K562 (cell line): ENCODE data around the gene CMIP.

Experiments
- ATF2 ChIP-seq: sonication (generic); formaldehyde crosslinking; IDR thresholded peaks from 2 replicates; pipeline ENCODE4 v1.8.1; 2022; ENCODE audit warnings: missing genetic modification reagents
- FOXP1 ChIP-seq: sonication (generic); formaldehyde crosslinking; IDR thresholded peaks from 2 replicates; pipeline ENCODE4 v1.8.0; 2022; ENCODE audit warnings: mild to moderate bottlenecking, missing genetic modification reagents
- GABPB1 ChIP-seq: sonication (generic); formaldehyde crosslinking; IDR thresholded peaks from 2 replicates; pipeline ENCODE4 v1.8.0; 2022; ENCODE audit warnings: mild to moderate bottlenecking, missing genetic modification reagents
- JUNB ChIP-seq: fragments of 450-650 bp; formaldehyde crosslinking; conservative IDR thresholded peaks from 2 replicates; pipeline ENCODE4 v1.4.0; 2020; ENCODE audit warnings: mild to moderate bottlenecking
- MAZ ChIP-seq, 2 experiments: fragments of 450-650 bp in 1 of 2; sonication (generic) in 1 of 2; formaldehyde crosslinking; IDR thresholded peaks in 1 of 2; conservative IDR thresholded peaks in 1 of 2; 2 replicates each; pipeline versions ENCODE4 v1.4.0 to v1.5.0; 2020; ENCODE audit warnings: mild to moderate bottlenecking in 1 of 2, missing genetic modification reagents in 1 of 2
- MCM3 ChIP-seq: fragments of 450-650 bp; IDR thresholded peaks from 2 replicates; pipeline ENCODE4 v1.6.1; 2016
- MYC ChIP-seq, 2 experiments: fragments of 250-450 bp in 1 of 2; sonication (Bioruptor Pico) in 1 of 2; IDR thresholded peaks; 2 replicates each; pipeline versions ENCODE4 v1.5.1 to v1.6.1; 2012 to 2021; ENCODE audit warnings: low read depth in 2 of 2, borderline replicate concordance in 1 of 2, improper control_type of control experiment in 1 of 2, low read length in 1 of 2, mild to moderate bottlenecking in 1 of 2, moderate library complexity in 1 of 2
- RBFOX2 ChIP-seq: fragments of 200-400 bp; formaldehyde crosslinking; IDR thresholded peaks from 2 replicates; pipeline ENCODE4 v1.6.1; 2017; ENCODE audit warnings: low read depth, mild to moderate bottlenecking, low read length, moderate library complexity
- SLC30A9 ChIP-seq: fragments of 250-450 bp; sonication (Bioruptor Pico); IDR thresholded peaks from 2 replicates; pipeline ENCODE4 v1.8.0; 2022; ENCODE audit warnings: mild to moderate bottlenecking, moderate library complexity
- TBL1XR1 ChIP-seq, 2 experiments: IDR thresholded peaks; 2 replicates each; pipeline ENCODE4 v1.6.1; 2012; ENCODE audit warnings: improper control_type of control experiment in 2 of 2, low read length in 2 of 2, mild to moderate bottlenecking in 1 of 2
- ZC3H4 ChIP-seq: sonication (generic); formaldehyde crosslinking; IDR thresholded peaks from 2 replicates; pipeline ENCODE4 v1.9.0; 2021; ENCODE audit warnings: missing genetic modification reagents, borderline replicate concordance
- ZNF263 ChIP-seq: sonication (generic); formaldehyde crosslinking; IDR thresholded peaks from 2 replicates; pipeline ENCODE4 v1.8.0; 2022; ENCODE audit warnings: mild to moderate bottlenecking, missing genetic modification reagents, borderline replicate concordance
- ZNF609 ChIP-seq: sonication (generic); formaldehyde crosslinking; IDR thresholded peaks from 2 replicates; pipeline ENCODE4 v1.8.1; 2023; ENCODE audit warnings: missing genetic modification reagents, mild to moderate bottlenecking, borderline replicate concordance
- ZNF639 ChIP-seq, 2 experiments: fragments of 200-800 bp in 1 of 2; sonication (Bioruptor generic) in 1 of 2; sonication (generic) in 1 of 2; formaldehyde crosslinking in 1 of 2; IDR thresholded peaks in 1 of 2; conservative IDR thresholded peaks in 1 of 2; 2 replicates each; pipeline versions ENCODE4 v1.5.0 to v1.6.1; 2016 to 2020; ENCODE audit warnings: missing compliant biosample characterization in 1 of 2, missing genetic modification characterization in 1 of 2, missing genetic modification reagents in 1 of 2

- no peak for TF ChIP-seq ZNF263 (CRISPR knock-in tag)
- no peak for TF ChIP-seq FOXP1 (CRISPR knock-in tag)
- no peak for TF ChIP-seq GABPB1
- no peak for TF ChIP-seq SLC30A9 (CRISPR knock-in tag)
- TF ChIP-seq TBL1XR1 (IDR thresholded peaks at IDR 0.05; ENCODE audit: low read length in 2 of 2), result no peak
- no peak for TF ChIP-seq ZNF639 (CRISPR knock-in tag; conservative IDR thresholded peaks at IDR 0.05 in 1 of 2, IDR thresholded peaks at IDR 0.05 in 1 of 2)
- TF ChIP-seq MYC (IDR thresholded peaks at IDR 0.05; ENCODE audit: low read depth, low read length), result no peak
- no peak for TF ChIP-seq MYC (CRISPR knock-in tag; IDR thresholded peaks at IDR 0.05; ENCODE audit: borderline replicate concordance, low read depth)
- TF ChIP-seq MCM3, result no peak
- TF ChIP-seq ZNF609, result no peak
- no peak for TF ChIP-seq JUNB (CRISPR knock-in tag)
- no peak for TF ChIP-seq ATF2 (CRISPR knock-in tag)
- TF ChIP-seq MAZ (CRISPR knock-in tag; conservative IDR thresholded peaks at IDR 0.05 in 1 of 2, IDR thresholded peaks at IDR 0.05 in 1 of 2), result no peak
- no peak for TF ChIP-seq RBFOX2
- TF ChIP-seq ZC3H4 (CRISPR knock-in tag), result no peak
These were observed 268.1 kb downstream of the CMIP start for GRCh38 chr16:81712681-81713080.
